ENCODE data around the gene OR2T27.
"Not testable (repeated sequence)": the region's sequence is repeated elsewhere in the genome, so short reads cannot be mapped to it uniquely, and the experiment has no call there.

OR2T27 gene, protein sequence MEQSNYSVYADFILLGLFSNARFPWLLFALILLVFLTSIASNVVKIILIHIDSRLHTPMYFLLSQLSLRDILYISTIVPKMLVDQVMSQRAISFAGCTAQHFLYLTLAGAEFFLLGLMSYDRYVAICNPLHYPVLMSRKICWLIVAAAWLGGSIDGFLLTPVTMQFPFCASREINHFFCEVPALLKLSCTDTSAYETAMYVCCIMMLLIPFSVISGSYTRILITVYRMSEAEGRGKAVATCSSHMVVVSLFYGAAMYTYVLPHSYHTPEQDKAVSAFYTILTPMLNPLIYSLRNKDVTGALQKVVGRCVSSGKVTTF

GRCh38 chr1:248655354-248655753 lies at the start of gene OR2T27:
Gene OR2T27, minus strand, starts transcription at chr1:248655528. Its CDS starts 4,644 bp downstream, at chr1:248650884.
- not testable (repeated sequence) for H3K4me3 Mint-ChIP-seq, H3K27me3 Mint-ChIP-seq, H3K36me3 Mint-ChIP-seq, H3K9me3 Mint-ChIP-seq, DNase-seq, H3K27ac Mint-ChIP-seq
- peak in 1 of 2 donors; percentile 42 for ATAC-seq (replicated peaks)
- peaks cover 11 to 18% of the 10 kb centered on the region in 2 donors for H3K4me1 Mint-ChIP-seq

DNA sequence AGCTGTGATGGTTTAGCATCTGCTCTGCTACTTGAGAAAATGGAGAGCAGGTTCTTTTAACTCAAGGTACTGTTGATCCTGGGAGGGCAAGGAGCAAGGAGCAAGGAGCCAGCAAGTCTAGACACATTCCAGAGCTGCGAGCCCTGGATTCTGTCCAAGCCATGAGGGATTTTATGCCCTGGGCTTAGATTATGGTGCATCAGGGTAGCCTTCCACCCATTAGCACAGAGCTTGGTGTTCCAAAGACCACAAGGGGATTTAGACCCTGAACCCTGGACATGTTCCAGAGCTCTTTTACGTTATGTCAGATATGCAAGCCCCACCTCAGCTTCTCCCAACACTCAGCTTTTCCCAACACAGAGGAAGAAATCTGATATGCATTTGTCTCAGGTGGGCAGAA lies 49.3 kb upstream of the OR2T27 start:
- no peak overlapping the region for H3K27ac Mint-ChIP-seq
- no peak overlapping the region for H3K4me3 Mint-ChIP-seq
- H3K36me3 Mint-ChIP-seq = no peaks in the 10 kb centered on the region
- no peaks in the 10 kb centered on the region for H3K4me1 Mint-ChIP-seq
- H3K9me3 Mint-ChIP-seq = no peaks in the 10 kb centered on the region
- peaks cover 0 to 5% of the 10 kb centered on the region in 2 donors for H3K27me3 Mint-ChIP-seq
- DNase-seq = no peak
- ATAC-seq (replicated peaks) = no peak

- ATAC-seq (replicated peaks) (no peak), DNase-seq (no peak)
- no peaks in the 10 kb centered on the region for H3K4me1 Mint-ChIP-seq
- H3K9me3 Mint-ChIP-seq = no peaks in the 10 kb centered on the region
- H3K27ac Mint-ChIP-seq = no peak overlapping the region
- H3K27me3 Mint-ChIP-seq = peaks cover 0 to 2% of the 10 kb centered on the region in 2 donors
- H3K36me3 Mint-ChIP-seq = no peaks in the 10 kb centered on the region
- no peak overlapping the region for H3K4me3 Mint-ChIP-seq
Observed at GRCh38 chr1:248703674-248704073, 48.3 kb upstream of the OR2T27 start.

- Mint-ChIP-seq H3K4me3 (no peak within 1 kb of the TSS), H3K27me3 (no peaks in the 10 kb centered on the region), H3K4me1 (no peaks in the 10 kb centered on the region), H3K9me3 (no peaks in the 10 kb centered on the region), H3K27ac (no peak within 1 kb of the TSS), H3K36me3 (no peaks in the 10 kb centered on the region)
- no peak for ATAC-seq (replicated peaks)
- DNase-seq = no peak
Observed at GRCh38 chr1:248702714-248703113, 47.4 kb upstream of the OR2T27 start, which contains the start of gene OR14I1. Gene OR14I1, minus strand, starts transcription at chr1:248702766.

DNA sequence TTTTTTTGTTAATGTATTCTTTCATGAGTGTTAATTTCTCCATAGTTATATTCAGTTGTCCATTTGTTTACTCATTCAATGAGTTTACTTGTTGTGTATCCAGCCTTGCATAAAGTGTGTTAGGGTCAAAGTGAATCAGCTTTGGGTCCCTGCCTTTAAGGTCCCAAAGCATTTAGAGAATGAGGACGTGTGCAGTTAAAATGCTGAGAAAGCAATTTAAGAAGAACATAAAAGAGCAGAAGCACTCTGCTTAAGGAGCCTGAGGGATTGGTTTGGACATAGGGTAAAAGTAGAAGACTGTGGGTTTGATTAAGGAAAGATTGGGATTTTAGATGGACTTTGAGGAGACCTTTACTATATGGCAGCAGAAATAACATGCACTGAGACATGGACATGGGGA lies 43.8 kb upstream of the OR2T27 start:
- H3K36me3 Mint-ChIP-seq = no peaks in the 10 kb centered on the region
- H3K27ac Mint-ChIP-seq = no peak overlapping the region
- no peak overlapping the region for H3K4me3 Mint-ChIP-seq
- no peak for ATAC-seq (replicated peaks)
- no peaks in the 10 kb centered on the region for H3K9me3 Mint-ChIP-seq
- no peak for DNase-seq
- peaks cover 10 to 16% of the 10 kb centered on the region in 2 donors for H3K4me1 Mint-ChIP-seq
- H3K27me3 Mint-ChIP-seq = no peaks in the 10 kb centered on the region

GRCh38 chr1:248697907-248698306 lies 42.6 kb upstream of the OR2T27 start:
- ATAC-seq (replicated peaks) (no peak), DNase-seq (no peak)
- Mint-ChIP-seq H3K36me3 (no peaks in the 10 kb centered on the region), H3K27me3 (no peaks in the 10 kb centered on the region), H3K27ac (no peak overlapping the region), H3K9me3 (no peaks in the 10 kb centered on the region), H3K4me3 (no peak overlapping the region), H3K4me1 (peaks cover 13 to 26% of the 10 kb centered on the region in 2 donors)

GRCh38 chr1:248696774-248697173 lies 41.4 kb upstream of the OR2T27 start:
- Mint-ChIP-seq H3K27ac (peak overlapping the region; percentile 6), H3K9me3 (peaks cover 5% of the 10 kb centered on the region in 2 donors), H3K4me3 (peak overlapping the region; percentile 19 to 28), H3K27me3 (peaks cover 6 to 8% of the 10 kb centered on the region in 2 donors), H3K36me3 (peaks cover 4 to 6% of the 10 kb centered on the region in 2 donors), H3K4me1 (peaks cover 18 to 33% of the 10 kb centered on the region in 2 donors)
- ATAC-seq (replicated peaks) = peak; percentile 72 to 79
- DNase-seq = no peak

DNA sequence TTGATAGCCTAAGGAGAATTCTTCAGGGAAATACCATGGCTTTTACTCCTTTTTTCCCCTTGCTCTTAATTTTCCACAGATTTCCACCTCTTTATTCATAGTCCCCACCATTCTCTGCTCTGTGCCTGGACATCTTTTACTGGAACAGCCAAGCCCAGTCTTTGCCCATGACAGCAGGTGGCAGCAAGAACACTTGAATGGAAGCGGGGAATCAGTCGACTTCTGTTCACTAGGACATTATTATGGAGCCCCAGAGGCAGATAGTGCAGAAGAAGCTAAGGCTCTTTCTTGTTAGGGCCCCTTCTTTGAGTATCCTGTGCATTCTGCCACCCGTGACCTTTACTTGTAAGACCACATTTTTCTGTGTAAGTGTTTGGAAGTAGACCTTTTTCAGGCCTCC lies 40.9 kb upstream of the OR2T27 start:
- Mint-ChIP-seq H3K27me3 (peaks cover 6 to 8% of the 10 kb centered on the region in 2 donors), H3K36me3 (peaks cover 4 to 6% of the 10 kb centered on the region in 2 donors), H3K4me3 (no peak overlapping the region), H3K4me1 (peaks cover 18 to 33% of the 10 kb centered on the region in 2 donors), H3K9me3 (peaks cover 5 to 6% of the 10 kb centered on the region in 2 donors), H3K27ac (no peak overlapping the region)
- ATAC-seq (replicated peaks) = peak; percentile 64 to 69
- no peak for DNase-seq

- no peak overlapping the region for H3K4me3 Mint-ChIP-seq
Observed at GRCh38 chr1:248695451-248696132, 40.3 kb upstream of the OR2T27 start.

DNA sequence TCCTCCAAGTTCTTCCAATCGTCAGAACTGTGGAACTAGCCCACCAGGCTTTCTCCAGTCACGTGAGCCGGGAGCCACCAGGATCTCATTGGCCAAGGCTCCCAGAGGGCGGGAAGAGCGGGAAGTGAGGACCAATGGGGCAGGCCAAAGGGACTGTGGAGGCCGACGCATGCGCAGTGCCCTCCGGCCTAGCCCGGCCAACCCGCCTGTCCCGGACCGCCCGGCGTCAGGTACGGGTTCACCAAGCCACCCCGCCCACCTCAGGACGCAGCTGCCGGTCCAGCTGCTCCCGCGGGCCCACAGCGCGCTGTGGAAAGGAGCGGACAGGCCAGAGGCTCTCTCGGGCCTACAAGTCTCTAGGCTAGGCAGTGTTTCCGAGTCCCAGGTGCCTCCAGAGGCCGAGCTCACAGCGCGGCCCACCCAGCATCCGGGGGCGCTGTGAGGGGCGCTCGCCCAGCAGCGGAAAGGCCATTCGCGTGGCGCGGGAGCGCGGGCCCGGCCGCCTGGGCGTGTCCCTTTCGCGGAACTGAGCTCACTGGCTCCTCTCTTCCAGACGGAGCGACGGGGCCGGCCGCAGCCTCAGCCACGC lies 36.3 kb upstream of the OR2T27 start:
- Mint-ChIP-seq H3K27ac (no peak overlapping the region), H3K9me3 (peaks cover 16 to 28% of the 10 kb centered on the region in 2 donors), H3K4me3 (no peak overlapping the region), H3K36me3 (peaks cover 4 to 16% of the 10 kb centered on the region in 2 donors), H3K27me3 (peaks cover 6 to 8% of the 10 kb centered on the region in 2 donors), H3K4me1 (peaks cover 32 to 65% of the 10 kb centered on the region in 2 donors)
- ATAC-seq (replicated peaks) = no peak
- DNase-seq = no peak

More at GRCh38 chr1:248695451-248696132, 40.3 kb upstream of the OR2T27 start:
- H3K27ac Mint-ChIP-seq = no peak overlapping the region
- peaks cover 18 to 35% of the 10 kb centered on the region in 2 donors for H3K4me1 Mint-ChIP-seq
- peaks cover 6 to 8% of the 10 kb centered on the region in 2 donors for H3K27me3 Mint-ChIP-seq
- H3K9me3 Mint-ChIP-seq = peaks cover 8 to 12% of the 10 kb centered on the region in 2 donors
- peaks cover 4 to 6% of the 10 kb centered on the region in 2 donors for H3K36me3 Mint-ChIP-seq
- no peak for DNase-seq
- no peak for ATAC-seq (replicated peaks)

DNA sequence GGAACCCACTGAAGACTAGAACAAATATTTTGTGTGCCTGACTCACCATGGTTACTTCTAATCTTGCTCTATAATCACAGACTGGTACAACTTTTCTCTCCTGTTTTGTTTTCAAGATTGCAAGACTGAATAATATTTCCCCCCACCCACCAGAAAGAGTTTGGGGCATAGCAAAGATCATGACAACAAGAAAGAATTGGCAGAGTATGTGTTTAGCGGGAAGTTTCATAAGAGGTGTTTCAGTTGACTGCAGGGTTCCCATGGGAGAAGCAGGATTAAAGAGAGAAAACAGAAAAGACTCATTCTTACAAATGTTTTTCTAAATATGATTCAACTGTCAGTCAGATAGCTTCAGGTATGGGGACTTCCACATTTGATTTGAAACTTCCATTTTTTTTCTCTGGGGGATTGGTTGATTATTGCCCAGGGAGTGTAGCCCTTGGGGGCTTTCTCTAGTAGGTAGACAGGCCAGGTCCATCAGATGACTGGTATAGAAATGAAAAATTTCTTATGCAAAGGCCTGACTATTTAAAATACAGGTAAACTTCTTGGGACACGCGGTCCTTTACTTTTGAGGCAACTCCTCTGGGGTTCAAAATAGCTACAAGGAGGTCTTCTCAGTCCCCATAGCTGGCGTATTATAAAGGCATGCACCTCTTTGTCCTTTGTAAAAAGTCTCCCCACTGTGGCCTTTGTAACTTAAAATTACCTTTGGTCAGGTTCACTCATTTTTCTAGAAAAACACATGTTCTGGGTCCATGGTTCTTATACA lies 33.4 kb upstream of the OR2T27 start:
- Mint-ChIP-seq H3K36me3 (peaks cover 4 to 16% of the 10 kb centered on the region in 2 donors), H3K27me3 (peaks cover 8% of the 10 kb centered on the region in 2 donors), H3K4me3 (no peak overlapping the region), H3K27ac (no peak overlapping the region), H3K9me3 (peaks cover 16 to 28% of the 10 kb centered on the region in 2 donors), H3K4me1 (peaks cover 29 to 61% of the 10 kb centered on the region in 2 donors)
- DNase-seq = peak; percentile 54
- peak; percentile 89 to 91 for ATAC-seq (replicated peaks)

DNA sequence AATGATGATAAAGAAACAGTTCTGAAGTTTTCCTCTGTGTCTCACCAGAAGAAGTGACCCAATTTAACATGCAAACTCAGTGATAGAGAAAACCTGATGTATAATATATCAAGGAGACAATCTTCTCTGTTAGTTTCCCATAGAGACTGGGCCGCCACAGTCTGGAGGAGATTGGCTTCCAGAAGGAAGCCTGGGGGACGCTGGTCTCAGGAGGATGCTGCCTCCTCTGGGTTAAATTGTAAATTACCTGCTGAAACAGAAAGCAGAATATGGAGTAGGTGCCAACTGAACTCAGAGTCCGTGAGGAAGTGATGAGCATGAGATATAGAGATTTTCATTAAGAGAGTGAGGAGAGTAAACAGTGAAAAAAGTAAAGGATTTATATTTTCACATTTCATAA lies 31.5 kb upstream of the OR2T27 start:
- H3K9me3 Mint-ChIP-seq = peaks cover 12 to 23% of the 10 kb centered on the region in 2 donors
- H3K4me3 Mint-ChIP-seq = peak overlapping the region in 1 of 2 donors; percentile 20
- no peak overlapping the region for H3K27ac Mint-ChIP-seq

GRCh38 chr1:248681651-248682050 lies 26.3 kb upstream of the OR2T27 start:
- Mint-ChIP-seq H3K27ac (no peak overlapping the region), H3K4me3 (no peak overlapping the region), H3K27me3 (peaks cover 5 to 17% of the 10 kb centered on the region in 2 donors), H3K4me1 (peaks cover 2 to 6% of the 10 kb centered on the region in 2 donors), H3K36me3 (peaks cover 0 to 2% of the 10 kb centered on the region in 2 donors), H3K9me3 (no peaks in the 10 kb centered on the region)
- no peak for ATAC-seq (replicated peaks)
- no peak for DNase-seq

More for the DNA sequence above, 31.5 kb upstream of the OR2T27 start:
- peaks cover 0 to 7% of the 10 kb centered on the region in 2 donors for H3K27me3 Mint-ChIP-seq
- peak; percentile 46 to 64 for ATAC-seq (replicated peaks)
- peaks cover 21 to 46% of the 10 kb centered on the region in 2 donors for H3K4me1 Mint-ChIP-seq
- DNase-seq = no peak
- H3K36me3 Mint-ChIP-seq = peaks cover 0 to 10% of the 10 kb centered on the region in 2 donors

GRCh38 chr1:248670003-248670402 lies 14.7 kb upstream of the OR2T27 start:
- Mint-ChIP-seq H3K36me3 (no peaks in the 10 kb centered on the region), H3K4me3 (no peak overlapping the region), H3K4me1 (no peaks in the 10 kb centered on the region), H3K9me3 (peaks cover 0 to 3% of the 10 kb centered on the region in 2 donors), H3K27me3 (no peaks in the 10 kb centered on the region), H3K27ac (no peak overlapping the region)
- DNase-seq = no peak
- no peak for ATAC-seq (replicated peaks)
